K562 (cell line): ENCODE results near the gene ID2. TPM values are rescaled to one million over a fixed set of nuclear protein-coding genes. Genes with fewer than 3 reads are reported as not detected.

Source experiments
- ATAC-seq: fragments of 200-7000 bp; cut with Tn5 transposase; 3 replicates; pipeline ENCODE4 v1.9.1; 2020; ENCODE audit warnings: moderate library complexity
- BruUV-seq: library from RNA; stranded (reverse); fragments of 400-500 nt; replicated peaks from 2 replicates; lab custom pipeline; 2021; lab: Mats Ljungman, UMichigan
- CTCF ChIA-PET: fragments of 300-600 bp; formaldehyde crosslinking; extraction: SDS; loops from one replicate; lab custom pipeline; 2021; ENCODE audit warnings: low intra/inter-chr PET ratio; lab: Yijun Ruan, JAX
- POLR2A ChIA-PET: fragments of 300-600, 350-650 bp; sonication (Branson Sonifier 250); formaldehyde crosslinking; extraction: SDS; loops from one replicate; lab custom pipeline; 2021; ENCODE audit warnings: antibody characterized with exemption, inconsistent platforms; lab: Yijun Ruan, JAX
- DNase-seq, 4 experiments: peaks; one replicate each; pipeline versions ENCODE4 v3.0.0 to v3.0.0-alpha.2; 2011 to 2018; ENCODE audit warnings: low spot score in 3 of 4, mixed read lengths in 3 of 4; ENCODE audit errors: extremely low read depth in 1 of 4
- FAIRE-seq: peaks from 2 replicates; lab custom pipeline; 2011; peaks lifted over from hg19 to GRCh38; lab: Jason Lieb, UNC
- H2AFZ ChIP-seq: 2 replicates; pipeline ENCODE4 v1.6.0; 2011; ENCODE audit warnings: low read depth, low read length, control low read depth, inconsistent platforms
- H3K27ac ChIP-seq: fragments of 200-600 bp; 3 replicates; pipeline ENCODE4 v1.8.0; 2011; ENCODE audit warnings: low read depth, mild to moderate bottlenecking, control low read depth, inconsistent platforms, low read length, moderate library complexity, mixed read lengths; ENCODE audit errors: extremely low read depth
- H3K27me3 ChIP-seq, 2 experiments: fragments of 300-600 bp in 1 of 2; 2 replicates in 1 of 2; 3 replicates in 1 of 2; pipeline versions ENCODE4 v1.6.0 to v1.8.0; 2011; ENCODE audit warnings: inconsistent platforms in 2 of 2, low read length in 2 of 2, mild to moderate bottlenecking in 1 of 2, mixed read lengths in 1 of 2, moderate library complexity in 1 of 2; ENCODE audit not compliant: control insufficient read depth in 2 of 2, insufficient read depth in 2 of 2
- H3K36me3 ChIP-seq: fragments of 300-600 bp; 3 replicates; pipeline ENCODE4 v1.8.0; 2011; ENCODE audit warnings: mild to moderate bottlenecking, low read length, inconsistent platforms; ENCODE audit not compliant: control insufficient read depth, insufficient read depth
- H3K4me1 ChIP-seq, 2 experiments: fragments of 200-600 bp in 1 of 2; replicated peaks in 1 of 2; 2 replicates in 1 of 2; 3 replicates in 1 of 2; pipeline versions ENCODE4 v1.5.1 to v1.8.0; 2011; ENCODE audit warnings: inconsistent platforms in 2 of 2, low read length in 2 of 2, mild to moderate bottlenecking in 1 of 2, mixed read lengths in 1 of 2, moderate library complexity in 1 of 2; ENCODE audit not compliant: control insufficient read depth in 2 of 2, insufficient read depth in 2 of 2
- H3K4me2 ChIP-seq: 2 replicates; pipeline ENCODE4 v1.6.1; 2011; ENCODE audit warnings: low read length, control low read depth, inconsistent platforms, mixed read lengths; ENCODE audit not compliant: insufficient read depth
- H3K4me3 ChIP-seq: fragments of 200-600 bp; sonication (generic), shearing (Covaris generic); 2 replicates; pipeline ENCODE4 v1.5.1; 2016; ENCODE audit warnings: control low read depth, inconsistent platforms
- H3K79me2 ChIP-seq: fragments of 200-600 bp; 3 replicates; pipeline ENCODE4 v1.8.0; 2011; ENCODE audit warnings: low read length, inconsistent platforms; ENCODE audit not compliant: control insufficient read depth, insufficient read depth
- H3K9ac ChIP-seq, 2 experiments: 2 replicates each; pipeline versions ENCODE4 v1.6.0 to v1.6.1; 2011; ENCODE audit warnings: low read depth in 2 of 2, low read length in 2 of 2, control low read depth in 1 of 2, inconsistent platforms in 1 of 2, mild to moderate bottlenecking in 1 of 2, mixed read lengths in 1 of 2; ENCODE audit not compliant: insufficient read depth in 1 of 2
- H3K9me1 ChIP-seq: one replicate; pipeline ENCODE4 v1.6.0; 2011; ENCODE audit warnings: inconsistent platforms, mild to moderate bottlenecking, low read length, moderate library complexity; ENCODE audit not compliant: control insufficient read depth, insufficient read depth
- H3K9me3 ChIP-seq: replicated peaks from 2 replicates; pipeline ENCODE4 v1.5.1; 2011; ENCODE audit warnings: low read depth, low read length, inconsistent platforms; ENCODE audit not compliant: control insufficient read depth, insufficient read depth
- H4K20me1 ChIP-seq: replicated peaks from 2 replicates; pipeline ENCODE4 v1.6.1; 2011; ENCODE audit warnings: low read length, inconsistent platforms, mixed read lengths; ENCODE audit not compliant: control insufficient read depth, insufficient read depth
- ATF1 ChIP-seq, 2 experiments: fragments of 450-650 bp in 1 of 2; IDR thresholded peaks; 2 replicates each; pipeline ENCODE4 v1.6.1; 2016; ENCODE audit warnings: missing compliant biosample characterization in 1 of 2, missing genetic modification characterization in 1 of 2
- GTF2A2 ChIP-seq: IDR thresholded peaks from 2 replicates; pipeline ENCODE4 v1.6.1; 2016; ENCODE audit warnings: mild to moderate bottlenecking, missing genetic modification characterization, missing compliant biosample characterization
- NR2C1 ChIP-seq, 2 experiments: fragments of 450-650 bp; IDR thresholded peaks; 2 replicates each; pipeline ENCODE4 v1.6.1; 2017; ENCODE audit warnings: mild to moderate bottlenecking in 2 of 2, antibody characterized with exemption in 1 of 2, inconsistent platforms in 1 of 2, missing compliant biosample characterization in 1 of 2, missing genetic modification characterization in 1 of 2
- NR2C2 ChIP-seq, 2 experiments: fragments of 200-800 bp in 1 of 2; sonication (Bioruptor generic) in 1 of 2; sonication (generic) in 1 of 2; formaldehyde crosslinking in 1 of 2; IDR thresholded peaks; 2 replicates each; pipeline versions ENCODE4 v1.6.1 to v1.8.0; 2016 to 2022; ENCODE audit warnings: mild to moderate bottlenecking in 1 of 2, missing compliant biosample characterization in 1 of 2, missing genetic modification characterization in 1 of 2, missing genetic modification reagents in 1 of 2
- RBFOX2 ChIP-seq: fragments of 200-400 bp; formaldehyde crosslinking; IDR thresholded peaks from 2 replicates; pipeline ENCODE4 v1.6.1; 2017; ENCODE audit warnings: low read depth, mild to moderate bottlenecking, low read length, moderate library complexity
- WGBS: fragments of 100-300 bp; shearing (Covaris generic); methylation state at CpG from one replicate; pipeline ENCODE4 v1.1.6; 2016; ENCODE audit warnings: low coverage, mixed read lengths; ENCODE audit not compliant: insufficient coverage; ENCODE audit errors: missing lambda C conversion rate; 5-methylcytosine and 5-hydroxymethylcytosine counted together
- in situ Hi-C: fragments of 300-500 bp; cut with MboI; formaldehyde crosslinking; loops from 4 replicates; pipeline ENCODE4 v1.15.0; 2018; ENCODE audit warnings: inconsistent platforms, mixed read lengths
- intact Hi-C: fragments of 100-400 bp; cut with micrococcal nuclease; formaldehyde crosslinking; loops from 2 replicates; pipeline ENCODE4 v1.14.2; 2022
- polyA plus RNA-seq, 8 experiments: library from polyadenylated mRNA; depleted of rRNA in 4 of 8; stranded (reverse) in 5 of 8; unstranded in 3 of 8; fragments of >200 nt; fragmentation: Nextera tagmentation in 2 of 8; fragmentation: Illumina TruSeq in 1 of 8; extraction: Ambion mirVana in 2 of 8; extraction: Trizol in 1 of 8; gene quantifications; 2 replicates each; pipeline versions ENCODE4 v1.2.1 to v1.2.3, GENCODE V29; 2011 to 2014; ENCODE audit warnings: inconsistent platforms in 1 of 8, missing spikeins in 1 of 8
- total RNA-seq, 7 experiments: library from RNA; depleted of rRNA in 6 of 7; stranded (reverse); fragments of >200 nt in 6 of 7; fragmentation: Illumina TruSeq in 2 of 7; extraction: Trizol in 2 of 7; gene quantifications; 2 replicates each; pipeline versions ENCODE4 v1.2.1 to v1.2.3, GENCODE V29; 2011 to 2021; ENCODE audit warnings: low replicate concordance in 1 of 7

ID2 gene
- total and polyA plus RNA-seq, 9 of the 15 experiments (the other 6 are each of a cell fraction or from before 2014, with no cell fraction given), result 8.0 to 35.7 (median 16.6) TPM

GRCh38 chr2:8645176-8645831, 36.6 kb upstream of the ID2 start:
- POLR2A ChIA-PET, result interaction anchor here (0.6 kb wide), 1 partner anchor 499 kb away, joined by 3 read pairs; no protein-coding TSS in a partner anchor
- BruUV-seq, result no TSS peak

More at GRCh38 chr2:8645176-8645831, 36.6 kb upstream of the ID2 start:
- no peaks in the 10 kb centered on the region for H3K79me2 ChIP-seq
- in situ Hi-C loops (no loop called here), intact Hi-C loops (loop anchor here (2.0 kb wide), 1 partner anchor 39 kb away; no protein-coding TSS in a partner anchor)
- TF ChIP-seq NR2C2 (CRISPR knock-in tag; IDR thresholded peaks at IDR 0.05) (no peak), NR2C2 (tag; IDR thresholded peaks at IDR 0.05) (peak; percentile 42; the same call in 1 of the 2 replicates), RBFOX2 (peak; percentile 40; the same call in 1 of the 2 replicates), GTF2A2 (no peak), ATF1 (CRISPR knock-in tag; IDR thresholded peaks at IDR 0.05) (no peak), ATF1 (tag; IDR thresholded peaks at IDR 0.05) (0 out of 2 replicates have a peak, but pooled peaks have one; percentile 10), NR2C1 (IDR thresholded peaks at IDR 0.05) (peak; percentile 75), NR2C1 (tag; IDR thresholded peaks at IDR 0.05) (peak; percentile 68; the same call in 1 of the 2 replicates)
- ATAC-seq, result peak; percentile 68
- peak overlapping the region; percentile 97 for H2AFZ ChIP-seq
- no peak overlapping the region for H3K27ac ChIP-seq
- WGBS, result 43% methylated on average over 14 of the region's 51 CpGs
- H3K36me3 ChIP-seq, result no peaks in the 10 kb centered on the region
- no peak for DNase-seq
- H3K9me1 ChIP-seq, result no peaks in the 10 kb centered on the region
- H3K4me1 ChIP-seq, result peaks cover 3 to 24% of the 10 kb centered on the region in 2 experiments; a peak in 3 of 5 replicates
- H3K9me3 ChIP-seq, result no peaks in the 10 kb centered on the region
- peak overlapping the region; percentile 35; the same call in 1 of the 2 replicates for H3K4me2 ChIP-seq
- H3K4me3 ChIP-seq, result no peak overlapping the region
- CTCF ChIA-PET, result interaction anchor here (0.9 kb wide), 1 partner anchor 37 kb away, joined by 3 read pairs; no protein-coding TSS in a partner anchor
- peaks cover 10 to 15% of the 10 kb centered on the region in 2 experiments; a peak in 4 of 5 replicates for H3K27me3 ChIP-seq
- no peak for FAIRE-seq
- no peaks in the 10 kb centered on the region for H4K20me1 ChIP-seq
- peak overlapping the region in 1 of 2 experiments; percentile 50; a peak in 1 of 4 replicates for H3K9ac ChIP-seq
